Sciatic nerve (tissue), 2 donors: Measurements from ENCODE around the gene MED9. TPM values are rescaled to one million over a fixed set of nuclear protein-coding genes. Genes with fewer than 3 reads are reported as not detected.

ENCODE experiments used
- ATAC-seq: fragments of 200-7000 bp; cut with Tn5 transposase; one replicate; pipeline ENCODE4 v1.9.1; 2020; ENCODE audit warnings: mild to moderate bottlenecking, moderate library complexity
- DNase-seq: peaks from one replicate; pipeline ENCODE4 v3.0.0-alpha.2; 2020; ENCODE audit warnings: low spot score
- intact Hi-C: fragments of 100-400 bp; cut with DNase I; formaldehyde crosslinking; loops from one replicate; pipeline ENCODE4 v1.14.2; 2022
- total RNA-seq: library from RNA; stranded (reverse); fragmentation: NEBNext Ultra II Directional; extraction: Animal tissue kit (Norgen Biotek cat#: 25700); gene quantifications from one replicate; pipeline ENCODE4 v1.2.1, GENCODE V29; 2021
- donor health status: DM: no; HTN: no; CAD: no.
- donor health status: DM: no; HTN: no; CAD: no.

Gene MED9
- total RNA-seq, 1 donor from 2014 or later, result 13.7 TPM

DNA sequence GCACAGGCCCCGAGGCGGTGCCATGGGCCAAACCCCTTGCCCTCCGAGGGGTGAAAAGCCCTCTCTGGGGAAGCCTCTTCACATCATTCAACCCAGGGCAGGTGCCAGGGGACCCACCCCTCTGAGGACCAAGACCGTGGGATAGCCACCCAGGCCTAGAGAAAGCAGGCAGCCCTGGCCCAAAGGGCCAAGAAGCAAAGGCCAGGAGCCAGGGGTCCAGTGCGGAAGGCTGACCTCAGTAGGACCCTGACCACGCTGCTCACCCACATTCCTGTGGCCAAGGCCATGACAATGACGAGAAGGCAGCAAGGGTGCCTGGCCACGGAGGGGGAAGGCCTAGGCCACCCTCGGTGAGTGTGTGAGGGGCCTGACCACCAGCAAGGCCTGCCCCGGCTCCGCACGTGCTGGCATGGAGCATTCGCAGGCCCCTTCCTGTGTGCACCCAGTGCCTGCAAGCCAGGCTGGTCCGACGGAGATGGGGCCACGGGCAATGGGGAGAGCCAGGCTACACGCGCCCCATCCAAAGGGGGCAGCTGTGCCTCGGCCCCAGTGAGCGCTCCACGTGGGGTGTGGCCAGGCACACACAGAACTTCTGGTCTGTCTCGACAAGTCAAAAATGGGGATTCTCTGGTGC lies 43.9 kb downstream of the MED9 start:
- intact Hi-C loops, result no loop called here
- DNase-seq (no peak), ATAC-seq (no peak)

DNA sequence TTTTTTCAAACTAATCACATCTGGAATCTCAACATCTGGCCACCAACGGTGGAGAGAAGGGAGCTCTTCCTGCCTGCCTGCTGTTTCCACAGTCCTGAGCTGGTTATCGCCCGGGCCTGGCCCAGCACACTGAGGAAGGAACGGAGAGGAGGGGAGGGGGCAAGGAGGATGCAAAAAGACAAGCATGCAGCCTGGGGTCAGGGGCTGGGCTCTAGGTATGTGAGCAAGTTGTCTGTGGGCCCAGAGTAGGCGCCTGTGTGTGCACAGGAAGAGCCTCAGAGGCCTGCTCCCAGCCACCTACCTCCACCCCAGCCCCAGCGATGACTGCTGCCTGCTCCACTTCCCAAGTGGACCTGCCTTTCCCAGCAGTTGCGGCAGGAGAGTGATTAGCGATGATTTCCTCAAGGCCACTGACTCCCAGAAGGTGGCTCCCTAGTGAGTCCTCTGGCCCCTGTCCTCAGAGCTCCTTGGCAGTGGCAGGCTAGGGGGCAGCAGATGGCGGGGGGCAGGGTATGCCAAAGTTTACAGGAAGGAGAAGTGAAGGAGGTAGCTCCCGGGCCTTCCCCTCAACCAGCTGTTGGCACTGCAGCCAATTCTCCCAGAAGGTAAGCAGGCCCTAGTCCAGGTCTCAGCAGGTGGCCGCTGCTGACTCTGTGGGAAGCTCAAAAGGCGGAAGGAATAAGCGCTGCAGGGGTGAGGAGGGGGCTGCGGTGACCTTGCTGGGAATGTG lies 46.4 kb downstream of the MED9 start:
- no peak for DNase-seq
- intact Hi-C loops, result no loop called here
- ATAC-seq, result no peak

DNA sequence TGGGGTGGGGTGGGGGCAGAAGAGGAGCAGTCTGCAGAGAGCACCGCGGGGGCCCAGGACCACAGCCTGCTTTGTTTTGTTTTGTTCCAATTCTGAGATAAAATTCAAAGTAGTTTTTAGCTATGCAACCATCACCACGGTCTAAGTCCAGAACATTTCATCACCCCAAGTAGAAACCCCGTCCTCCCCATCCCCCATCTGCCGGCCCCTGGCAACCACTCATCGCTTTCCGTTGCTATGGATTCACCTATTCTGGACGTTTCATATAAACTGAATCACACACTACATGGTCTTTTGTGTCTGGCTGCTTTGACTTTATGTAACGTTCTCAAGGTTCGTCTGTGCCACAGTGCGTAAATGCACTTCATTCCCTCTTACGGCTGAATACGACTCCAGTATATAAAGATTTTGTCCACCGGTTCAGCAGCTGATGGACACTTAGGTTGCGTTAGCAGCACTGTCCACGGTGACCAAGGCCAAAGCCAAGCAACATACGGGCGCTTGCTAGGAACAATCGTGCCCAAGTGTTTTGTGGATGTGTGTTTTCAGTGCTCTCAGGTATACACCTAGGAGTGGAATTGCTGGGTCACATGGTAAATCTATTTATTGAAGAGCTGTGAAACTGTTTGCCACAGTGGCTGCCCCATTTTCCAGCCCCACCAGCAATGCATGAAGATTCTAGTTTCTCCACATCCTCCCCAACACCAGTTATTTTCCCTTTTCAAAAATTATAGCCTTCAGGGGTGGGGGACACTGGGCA lies 47.1 kb downstream of the MED9 start:
- ATAC-seq, result no peak
- intact Hi-C loops, result no loop called here
- DNase-seq, result no peak

DNA sequence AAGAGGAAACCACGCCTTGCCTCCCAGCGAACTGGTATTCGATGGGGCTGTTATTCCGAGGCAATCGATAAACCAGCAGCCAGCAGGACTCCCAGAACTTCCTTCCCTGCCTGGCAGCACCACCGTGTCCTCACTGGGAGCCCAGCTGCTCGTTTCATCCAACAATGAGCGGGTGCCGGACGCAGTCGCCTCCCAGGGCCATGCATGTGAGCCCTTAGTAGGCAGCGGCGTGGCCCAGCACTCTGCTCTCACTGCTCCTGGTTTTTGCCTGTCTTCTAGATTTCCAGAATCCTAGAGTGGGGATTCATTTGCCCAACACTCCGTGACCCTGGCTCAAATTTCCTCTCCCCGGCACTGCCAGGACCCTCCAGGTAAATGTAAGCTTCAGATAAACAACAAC lies 48.5 kb downstream of the MED9 start:
- intact Hi-C loops, result no loop called here
- ATAC-seq, result no peak
- no peak for DNase-seq

DNA sequence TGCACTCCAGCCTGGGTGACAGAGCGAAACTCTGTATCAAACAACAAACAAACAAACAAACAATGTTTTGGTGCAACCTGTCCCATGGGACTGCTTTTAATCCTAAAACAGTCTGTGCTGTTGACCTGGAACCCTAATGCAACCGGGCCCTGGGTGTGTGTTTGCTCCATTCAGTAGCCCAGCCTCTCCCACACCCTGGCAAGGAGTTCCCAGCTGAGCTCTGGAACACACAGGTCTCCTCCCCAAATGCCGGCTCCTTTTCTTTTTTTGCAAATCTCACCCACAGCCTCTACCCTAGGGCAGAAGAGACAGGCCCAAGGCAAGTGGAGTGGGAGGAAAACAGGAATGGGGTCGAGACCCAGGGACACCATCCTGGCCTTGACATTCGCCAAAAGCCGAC lies 49.2 kb downstream of the MED9 start:
- ATAC-seq, result peak; percentile 48
- intact Hi-C loops, result no loop called here
- DNase-seq, result no peak

DNA sequence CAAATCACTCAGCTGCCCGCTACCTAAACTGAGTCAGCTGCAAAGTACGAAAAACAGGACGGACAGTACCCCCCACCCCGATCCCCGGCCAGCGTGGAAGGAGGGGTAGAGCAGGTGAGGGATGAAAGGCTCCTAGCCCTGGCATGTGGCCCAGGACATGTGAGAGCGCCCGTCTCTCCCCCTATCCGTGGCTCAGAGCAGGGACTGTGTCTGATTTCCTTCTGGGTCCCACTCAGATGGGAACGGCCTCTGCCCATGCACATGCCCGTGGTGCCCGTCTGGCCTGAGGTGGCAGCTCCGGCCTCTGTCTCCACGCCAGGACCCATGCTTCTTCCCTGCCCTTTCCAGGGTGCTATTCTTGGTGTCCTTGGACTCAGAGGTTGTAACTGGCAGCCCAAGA lies 49.6 kb downstream of the MED9 start:
- intact Hi-C loops, result no loop called here
- no peak for ATAC-seq
- DNase-seq, result no peak

DNA sequence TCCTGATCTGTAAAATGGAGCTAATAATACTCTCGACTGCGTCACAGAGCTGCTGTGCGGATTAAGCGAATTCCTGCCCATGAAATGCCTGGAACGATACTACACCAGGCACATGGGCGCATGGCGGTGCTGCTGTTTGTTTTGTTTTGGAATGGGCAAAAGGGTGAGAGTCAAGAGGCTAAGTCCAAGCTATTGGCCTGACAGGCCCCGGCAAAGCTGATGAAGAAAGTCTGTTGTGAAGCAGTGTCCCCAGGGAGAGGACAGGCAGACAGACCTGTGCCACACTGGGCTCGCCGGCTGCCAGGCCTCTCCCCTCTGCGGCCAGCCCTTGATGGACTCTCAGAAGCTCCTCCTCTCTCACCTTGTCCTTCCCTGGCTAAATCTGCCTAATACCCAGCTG lies 50.7 kb downstream of the MED9 start:
- DNase-seq (no peak), ATAC-seq (peak; percentile 44)
- intact Hi-C loops, result no loop called here

DNA sequence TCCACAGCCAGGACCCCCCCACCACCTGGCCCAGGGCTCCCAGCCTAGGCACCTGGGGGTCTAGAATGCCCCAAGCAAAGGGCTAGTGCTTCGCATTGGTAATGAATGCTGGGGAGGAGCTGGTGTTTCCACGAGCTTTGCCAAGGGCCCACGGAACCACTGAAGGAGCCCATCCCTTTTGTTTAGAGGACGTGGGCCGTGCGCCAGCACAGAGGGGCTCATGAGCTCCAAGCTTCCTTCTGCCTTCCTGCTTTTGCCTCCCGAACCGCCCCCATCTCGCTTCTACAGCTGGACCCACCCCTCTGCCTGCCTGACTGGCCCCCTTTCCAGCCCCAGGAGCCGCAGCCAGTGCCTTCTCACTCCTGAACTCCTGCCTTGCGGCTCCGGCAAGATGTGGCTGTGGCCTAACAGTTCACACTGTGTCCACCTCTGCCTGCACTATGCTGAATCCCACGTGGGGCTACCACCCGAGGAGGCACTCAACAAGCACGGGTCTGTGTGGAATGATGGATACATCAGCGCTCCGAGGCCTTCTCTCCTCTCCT lies 51.2 kb downstream of the MED9 start:
- intact Hi-C loops, result no loop called here
- no peak for ATAC-seq
- no peak for DNase-seq

DNA sequence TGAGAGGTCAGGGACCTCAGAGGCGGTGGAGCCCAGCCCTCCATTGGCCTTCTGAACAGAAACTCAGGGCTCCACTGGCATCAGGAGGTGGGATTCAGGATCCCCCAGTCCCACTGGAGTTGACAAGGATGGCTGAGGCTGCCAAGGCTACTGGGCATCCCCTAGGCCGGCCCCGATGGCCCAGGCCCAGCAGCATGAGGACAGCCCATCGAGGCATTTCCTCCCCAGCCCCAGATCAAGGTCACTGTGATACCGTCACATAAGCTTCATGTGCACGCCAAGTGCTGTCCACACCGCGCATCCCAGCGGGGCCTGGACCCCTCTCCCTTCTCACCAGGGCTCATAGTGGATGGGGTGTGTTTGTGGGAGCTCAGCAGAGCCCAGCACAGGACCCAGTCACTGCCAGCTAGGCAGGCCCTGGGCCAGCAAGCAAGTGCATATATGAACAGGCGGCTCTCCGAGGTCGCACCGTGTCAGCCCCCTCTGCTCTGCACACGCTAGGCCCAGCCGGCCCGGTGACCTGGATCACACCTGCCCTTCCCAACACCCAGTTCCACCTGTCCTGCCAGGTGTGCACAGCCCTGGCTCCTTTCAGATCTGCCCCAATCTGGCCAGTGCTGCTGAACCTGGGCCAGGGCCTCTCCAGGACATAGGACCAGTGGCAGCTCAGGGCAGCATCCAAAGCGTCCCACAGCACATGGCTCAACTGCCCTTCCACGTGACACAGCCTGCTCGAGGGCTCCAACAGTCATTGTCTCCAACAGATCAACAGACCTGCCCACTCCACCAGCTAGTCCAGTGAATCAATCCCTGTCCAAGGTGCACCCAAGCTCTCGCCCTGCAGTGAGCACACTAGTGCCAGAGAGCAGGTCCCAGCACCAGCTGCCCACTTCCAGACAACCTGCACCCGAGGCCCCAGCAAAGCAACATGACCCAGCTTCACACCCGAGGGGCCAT lies 52.2 kb downstream of the MED9 start:
- DNase-seq (no peak), ATAC-seq (peak; percentile 9)

DNA sequence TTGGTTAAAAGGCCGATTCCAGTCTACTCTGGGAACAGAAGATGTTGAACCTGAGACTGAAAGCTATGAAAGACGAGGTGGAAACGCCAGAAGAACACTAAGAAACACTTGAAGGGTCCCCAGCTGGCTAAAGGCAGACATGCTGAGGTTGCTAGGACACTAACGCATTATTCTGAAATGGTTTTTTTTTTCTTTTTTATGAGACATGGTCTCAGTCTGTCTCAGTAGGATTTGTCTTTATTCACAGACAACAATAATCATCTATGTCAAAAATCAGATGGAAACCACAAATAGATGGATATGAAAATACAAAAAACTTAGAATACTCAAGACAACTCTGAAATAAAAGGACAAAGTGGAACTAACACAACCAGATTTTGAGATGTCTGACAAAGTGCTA lies 54.4 kb downstream of the MED9 start:
- intact Hi-C loops, result no loop called here
- no peak for ATAC-seq
- DNase-seq, result no peak

More for the DNA sequence above, 52.2 kb downstream of the MED9 start:
- intact Hi-C loops, result no loop called here

DNA sequence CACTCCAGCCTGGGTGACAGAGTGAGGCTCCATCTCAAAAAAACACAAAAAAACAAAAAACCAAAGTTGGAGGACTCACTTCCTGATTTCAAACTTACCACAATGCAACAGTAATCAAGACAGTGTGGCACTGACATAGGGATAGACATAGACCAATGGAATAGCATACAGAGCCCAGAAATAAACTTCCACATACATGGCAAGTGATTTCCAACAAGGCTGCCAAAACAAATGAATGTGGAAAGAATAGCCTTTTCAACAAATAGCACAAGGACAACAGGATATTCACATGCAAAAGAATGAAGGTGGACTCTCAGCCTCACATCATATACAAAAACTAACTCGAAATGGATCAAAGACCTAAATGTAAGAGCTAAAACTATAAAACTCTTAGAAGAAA lies 56.2 kb downstream of the MED9 start:
- no peak for DNase-seq
- intact Hi-C loops, result no loop called here
- ATAC-seq, result no peak

DNA sequence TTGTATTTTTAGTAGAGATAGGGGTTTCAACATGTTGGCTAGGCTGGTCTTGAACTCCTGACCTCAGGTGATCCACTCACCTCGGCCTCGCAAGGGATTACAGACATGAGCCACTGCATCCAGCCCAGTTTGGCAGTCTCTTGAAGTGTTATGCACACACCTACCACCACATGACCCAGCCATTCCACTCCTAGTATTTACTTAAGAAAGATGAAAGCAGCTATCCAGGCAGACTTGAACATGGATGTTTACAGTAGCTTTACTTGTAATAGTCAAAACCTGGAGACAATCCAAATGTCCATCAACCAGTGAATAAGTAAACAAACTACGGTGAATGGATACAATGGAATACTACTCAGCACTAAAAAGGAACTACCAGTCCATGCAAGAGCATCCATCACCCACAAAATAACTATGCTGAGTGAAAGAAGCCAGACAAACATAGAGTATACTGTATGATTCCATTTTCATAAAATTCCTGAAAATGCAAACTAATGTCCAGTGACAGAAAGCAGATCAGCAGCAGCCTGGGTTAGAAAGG lies 57.2 kb downstream of the MED9 start:
- no peak for ATAC-seq
- no peak for DNase-seq
- intact Hi-C loops, result no loop called here

DNA sequence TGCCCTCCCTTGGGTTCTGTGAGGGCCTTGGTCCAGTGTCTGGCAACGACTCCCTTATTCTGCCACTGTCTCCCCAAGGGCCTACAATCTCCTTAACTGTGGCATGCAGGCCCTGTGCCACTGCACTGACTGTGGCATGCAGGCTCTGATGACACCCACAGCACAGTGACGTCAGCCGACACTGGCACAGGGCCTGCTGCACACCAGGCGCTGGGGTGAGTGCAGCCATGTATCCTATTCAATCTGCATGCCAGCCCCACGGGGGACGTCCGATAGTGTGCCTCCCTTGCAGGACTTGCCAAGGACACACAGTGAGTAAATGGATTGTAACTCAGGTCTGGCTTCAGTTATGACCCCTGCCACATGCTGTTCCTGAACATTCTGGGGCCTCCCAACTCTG lies 59.2 kb downstream of the MED9 start:
- peak; percentile 84 for DNase-seq
- intact Hi-C loops, result no loop called here
- peak; percentile 83 for ATAC-seq

DNA sequence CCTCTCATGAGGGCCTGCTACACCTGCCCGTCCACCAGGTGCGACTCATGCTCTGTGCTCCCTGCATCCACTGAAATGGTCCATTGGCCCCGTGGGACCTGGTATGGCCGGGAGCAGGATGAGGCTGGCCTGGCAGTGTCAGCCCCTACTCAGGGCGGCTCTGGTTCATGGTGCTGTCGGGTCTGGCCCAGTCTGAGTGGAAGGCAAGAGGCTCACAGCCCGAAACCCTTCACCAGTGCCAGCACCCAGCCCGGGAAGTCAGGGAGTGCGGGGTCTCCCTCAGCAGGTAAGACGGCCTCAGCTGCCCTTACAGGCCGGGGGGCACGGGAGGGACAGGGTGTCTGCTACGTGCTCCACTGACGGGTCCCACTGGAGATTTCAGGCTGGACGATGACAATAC lies 59.9 kb downstream of the MED9 start:
- ATAC-seq, result no peak
- intact Hi-C loops, result no loop called here

DNA sequence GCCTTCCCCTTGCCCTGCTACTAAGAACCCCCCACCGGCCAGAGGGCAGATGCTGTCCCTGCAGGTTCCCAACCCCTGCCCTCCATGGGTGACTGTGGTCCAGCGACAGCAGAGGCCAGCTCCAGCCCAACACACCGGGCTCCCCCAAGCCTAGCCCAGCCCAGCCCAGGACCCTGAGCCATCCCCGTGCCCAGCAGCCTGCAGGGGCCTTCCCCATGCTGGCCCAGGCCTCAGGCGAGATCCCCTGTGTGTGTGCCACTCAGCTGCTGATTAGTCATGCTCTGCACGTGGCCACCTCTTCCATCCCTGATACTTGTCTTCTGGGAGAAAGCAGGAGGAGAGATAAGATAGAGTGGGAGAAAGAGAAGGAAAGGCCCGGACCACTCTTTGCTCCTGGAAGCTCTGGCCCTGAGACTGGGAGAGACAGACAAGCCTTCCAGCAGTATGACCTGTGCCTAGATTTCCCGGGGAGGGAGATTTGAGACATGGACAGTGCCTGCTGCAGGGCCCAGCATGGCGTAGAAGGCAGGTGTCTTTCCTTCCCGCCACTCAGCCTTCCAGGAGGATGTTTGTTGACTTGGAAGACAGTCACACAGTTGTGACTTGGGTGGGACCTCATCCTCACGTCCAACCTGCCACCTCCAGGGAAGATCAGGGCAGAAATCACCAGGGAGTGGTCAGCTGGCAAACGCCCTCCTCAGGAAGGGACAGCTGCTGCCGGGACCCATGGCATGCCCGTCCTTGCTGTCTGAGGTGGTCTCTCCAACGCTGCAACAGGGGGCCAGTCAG lies 60.7 kb downstream of the MED9 start:
- intact Hi-C loops, result no loop called here
- peak; percentile 27 for ATAC-seq
- DNase-seq, result no peak

More for the DNA sequence above, 59.9 kb downstream of the MED9 start:
- DNase-seq, result no peak

DNA sequence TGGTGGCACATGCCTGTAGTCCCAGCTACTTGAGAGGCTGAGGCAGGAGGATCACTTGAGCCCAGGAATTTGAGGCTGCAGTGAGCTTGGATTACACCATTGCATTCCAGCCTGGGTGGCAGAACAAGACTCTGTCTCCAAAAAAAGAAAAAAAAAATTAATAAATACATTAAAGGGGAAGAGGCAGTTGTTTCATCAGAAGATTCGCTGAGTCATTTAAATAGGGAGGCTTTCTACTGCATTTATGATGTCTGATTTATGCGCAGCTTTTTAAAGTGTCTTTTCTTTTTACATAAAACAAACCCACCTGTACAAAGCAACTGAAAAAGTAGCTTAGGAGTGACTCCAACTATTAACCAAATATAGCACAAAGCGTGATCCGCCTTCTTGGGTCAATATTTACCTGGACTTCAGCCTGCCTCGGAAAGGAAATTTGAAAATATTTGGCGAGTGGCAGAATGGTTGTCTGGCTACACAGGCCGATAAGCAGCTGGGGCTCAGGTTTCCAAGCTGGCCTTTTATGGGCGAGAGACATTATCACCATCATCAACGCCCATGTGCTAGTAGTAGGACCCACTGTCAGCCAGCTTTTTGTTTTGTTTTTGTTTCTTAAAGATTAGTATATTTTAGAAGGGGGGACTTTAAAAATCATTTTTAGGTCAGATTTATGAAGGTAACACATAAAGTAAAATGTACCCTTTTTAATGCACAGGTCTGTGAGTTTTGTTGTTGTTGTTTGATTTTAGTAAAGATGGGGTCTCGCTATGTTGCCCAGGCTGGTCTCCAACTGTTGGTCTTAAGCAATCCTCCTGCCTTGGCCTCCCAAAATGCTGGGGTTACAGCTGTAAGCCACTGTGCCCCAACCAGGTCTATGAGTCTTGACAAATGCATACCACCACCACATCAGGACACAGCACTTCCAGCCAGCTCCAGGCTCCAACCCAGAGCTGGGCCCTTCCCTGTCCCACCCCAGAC lies 61.9 kb downstream of the MED9 start:
- no peak for ATAC-seq
- DNase-seq, result no peak
- intact Hi-C loops, result no loop called here

DNA sequence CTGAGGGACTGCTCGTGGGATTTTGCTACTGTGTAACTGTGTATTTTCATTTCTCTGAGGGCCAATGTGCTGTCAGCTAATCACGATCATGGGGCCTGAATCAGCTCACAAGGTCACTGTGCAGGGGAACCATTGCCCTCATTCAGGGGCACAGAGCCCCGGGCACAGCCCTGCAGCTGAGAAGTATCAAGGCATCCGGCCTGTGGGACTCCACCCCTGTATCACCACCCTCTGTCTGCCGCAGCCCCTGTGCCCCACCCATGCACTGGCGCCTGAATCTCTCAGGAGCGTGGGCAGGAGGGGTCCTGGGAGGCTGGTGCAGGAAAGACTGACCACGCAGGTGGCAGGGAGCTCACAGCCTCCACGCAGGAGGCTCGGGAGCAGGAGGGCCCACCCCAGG lies 62.8 kb downstream of the MED9 start:
- ATAC-seq, result no peak
- intact Hi-C loops, result no loop called here

More for the DNA sequence above, 62.8 kb downstream of the MED9 start:
- DNase-seq, result no peak
